ENCODE measurements around the gene SHISAL1.

Gene SHISAL1

GRCh38 chr22:44312766-44313165 lies at the start of gene SHISAL1:
Gene SHISAL1, minus strand, starts transcription at chr22:44312951. Its CDS starts 12,006 bp downstream, at chr22:44300945.
- DNase-seq, result no peak

- no peak for DNase-seq
These were observed 48.8 kb upstream of the SHISAL1 start for GRCh38 chr22:44361391-44362126.

DNA sequence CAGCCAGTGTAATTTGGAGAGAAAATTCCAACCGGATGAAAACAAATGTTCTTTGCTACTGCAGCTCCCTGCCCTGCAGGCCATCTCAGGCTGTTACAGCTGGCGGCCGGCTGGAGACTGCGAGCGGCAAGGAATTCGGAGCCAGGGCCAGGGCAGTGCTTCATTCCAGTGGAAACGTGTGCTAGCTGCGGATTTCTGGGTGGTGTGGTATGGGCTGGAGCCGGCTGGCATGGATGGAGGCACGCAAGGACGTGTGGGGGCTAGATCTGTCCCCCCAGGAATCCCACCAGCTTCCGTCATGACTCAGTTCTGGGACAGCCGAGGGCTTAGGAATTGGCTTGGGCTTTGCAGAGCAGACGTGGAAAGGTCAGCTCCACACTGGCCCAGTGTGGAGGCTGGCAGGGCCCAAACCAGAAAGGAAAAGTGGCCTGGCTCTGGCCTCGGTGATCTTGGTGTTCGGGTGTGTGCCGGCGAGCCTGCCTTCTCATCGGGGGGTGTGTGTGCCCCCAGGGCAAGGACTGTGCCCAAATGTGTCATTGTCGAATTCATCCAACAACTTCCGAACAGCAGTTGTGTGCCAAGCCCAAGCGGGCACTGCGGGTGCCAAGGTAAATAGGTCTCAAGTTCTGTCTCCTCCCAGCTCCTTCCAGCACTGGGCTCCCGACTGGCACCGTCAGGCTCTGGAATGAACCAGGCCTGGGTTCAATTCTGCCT lies 48.1 kb upstream of the SHISAL1 start:
- no peak for DNase-seq

DNA sequence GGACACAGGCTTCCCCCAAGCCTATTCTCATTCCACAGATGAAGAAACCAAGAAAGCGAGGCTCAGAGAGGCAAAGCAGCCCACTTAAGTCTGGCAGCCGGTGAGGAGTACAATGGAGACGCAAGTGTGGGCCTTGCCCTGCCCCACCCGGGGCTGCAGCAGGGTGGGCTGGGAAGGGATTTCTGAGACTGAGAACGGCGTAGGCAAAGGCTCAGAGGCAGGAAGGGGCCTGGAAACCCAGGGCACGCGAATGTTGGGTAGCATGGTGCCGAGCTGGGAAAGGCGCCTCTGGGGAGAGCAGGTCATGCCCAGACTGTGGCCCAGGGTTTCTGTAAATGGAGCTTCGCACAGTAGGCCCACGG lies 47.5 kb upstream of the SHISAL1 start:
- DNase-seq, result no peak

DNA sequence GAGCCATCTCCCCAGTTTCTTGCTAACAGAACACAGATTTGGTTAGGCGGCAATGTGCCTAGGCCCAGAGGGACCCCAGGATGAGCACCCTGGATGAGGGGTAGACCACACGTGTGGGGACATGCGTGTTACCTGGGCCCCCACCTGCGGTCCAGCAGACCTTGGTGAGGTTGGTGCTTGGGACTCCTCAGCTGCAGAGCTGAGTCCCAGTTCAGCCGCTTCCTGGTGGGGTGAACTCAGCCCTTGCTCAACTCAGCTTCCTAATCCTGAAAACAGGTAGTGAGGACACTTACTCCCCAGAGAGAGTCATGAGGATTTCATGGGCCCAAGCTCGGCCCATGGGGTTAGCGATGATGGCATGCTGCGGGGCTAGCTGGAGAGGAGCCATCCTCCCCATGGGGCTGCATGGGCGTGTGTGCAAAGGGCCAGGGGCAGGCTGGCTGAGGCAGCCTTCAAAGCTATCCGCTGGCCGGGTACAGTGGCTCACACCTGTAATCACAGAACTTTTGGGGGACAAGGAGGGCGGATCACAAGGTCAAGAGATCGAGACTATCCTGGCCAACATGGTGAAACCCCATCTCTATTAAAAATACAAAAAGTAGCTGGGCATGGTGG lies 46.9 kb upstream of the SHISAL1 start:
- DNase-seq, result no peak

DNA sequence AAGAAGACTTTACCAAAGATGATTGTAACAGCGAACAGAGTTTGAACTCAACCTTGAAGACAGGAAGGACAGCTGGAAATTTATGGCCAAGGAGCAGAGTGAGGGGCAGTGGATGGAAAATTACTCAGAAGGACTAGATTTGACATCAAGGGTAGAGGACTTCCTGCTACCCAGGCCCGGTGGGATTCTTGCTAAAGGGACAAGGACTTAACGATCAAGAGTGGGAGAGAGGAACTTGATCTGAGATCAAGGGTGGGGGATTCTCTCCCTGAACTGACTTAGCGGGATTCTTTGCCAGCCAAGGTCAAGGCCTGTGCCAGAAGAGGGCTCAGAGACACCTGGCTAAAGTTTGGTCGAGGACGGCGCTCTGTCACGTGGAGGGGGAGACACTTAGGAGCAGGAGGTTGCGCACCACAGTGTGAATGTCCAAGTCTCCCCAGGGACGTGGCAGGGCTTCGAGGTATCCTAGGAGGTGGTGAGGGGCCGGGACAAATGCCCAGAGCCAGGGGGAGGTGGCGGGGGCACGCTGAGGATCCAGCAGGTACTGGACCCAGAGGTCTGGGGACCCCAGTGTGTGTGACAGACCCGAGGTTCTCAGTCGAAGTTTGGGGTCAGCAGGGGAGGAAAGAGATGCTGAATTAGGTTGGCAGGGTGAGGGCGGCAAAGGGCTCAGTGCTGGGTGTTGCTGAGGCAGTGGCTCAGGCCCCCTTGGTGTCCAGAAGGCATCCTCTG lies 46.1 kb upstream of the SHISAL1 start:
- no peak for DNase-seq

GRCh38 chr22:44357966-44358465 lies 45.3 kb upstream of the SHISAL1 start:
- no peak for DNase-seq

DNA sequence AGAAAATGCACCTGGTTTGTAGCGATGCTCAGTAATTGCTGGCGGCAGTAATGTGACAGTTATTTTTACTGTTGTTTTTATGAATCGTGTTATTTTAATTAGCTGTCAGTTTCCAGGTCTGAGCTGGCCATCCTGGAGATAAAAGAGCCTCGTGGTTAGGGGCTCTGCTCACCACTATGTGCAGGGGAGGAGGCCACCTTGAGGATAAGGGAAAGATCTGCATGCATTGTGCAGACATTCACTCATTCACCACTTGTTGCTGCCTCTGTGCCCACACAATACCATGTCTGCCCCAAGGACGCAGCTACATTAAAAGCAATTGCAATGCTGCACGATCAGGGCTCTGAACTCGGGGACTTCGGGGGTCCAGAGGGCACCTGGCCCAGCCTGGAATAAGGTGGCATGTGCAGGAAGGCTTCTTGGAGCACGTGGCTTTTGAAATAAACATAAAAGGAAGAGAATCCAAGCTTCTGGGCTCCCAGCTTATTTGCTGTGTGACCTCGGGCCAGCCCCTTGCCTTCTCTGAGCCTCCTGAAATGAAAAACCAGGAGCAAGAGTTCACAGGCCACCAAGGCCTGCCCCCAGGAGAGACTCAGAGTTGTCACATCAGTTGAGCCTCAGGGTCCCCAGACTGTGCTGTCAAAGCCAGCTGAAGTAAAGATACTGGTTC lies 44.7 kb upstream of the SHISAL1 start:
- no peak for DNase-seq

GRCh38 chr22:44355716-44356070 lies 42.9 kb upstream of the SHISAL1 start:
- DNase-seq, result no peak

DNA sequence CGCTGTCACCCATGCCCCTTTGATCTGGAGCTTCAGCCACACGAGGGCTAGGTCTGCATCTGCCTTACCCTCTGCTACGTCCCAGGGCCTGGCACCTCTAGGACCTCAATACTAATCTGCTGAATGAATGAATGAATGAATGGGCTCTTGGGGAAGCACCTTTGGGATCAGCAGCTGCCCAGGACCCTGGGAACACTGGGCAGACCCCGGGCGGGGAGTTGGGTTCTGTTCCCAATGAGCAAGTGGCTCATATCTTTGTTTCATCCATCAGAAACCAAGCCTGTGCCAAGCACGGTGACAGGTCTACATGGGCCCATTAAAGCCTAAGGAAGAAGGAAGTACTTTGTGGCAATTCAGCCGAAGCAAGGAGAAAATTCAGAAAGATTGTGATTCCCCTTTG lies 41.5 kb upstream of the SHISAL1 start:
- DNase-seq, result no peak

GRCh38 chr22:44353041-44353440 lies 40.3 kb upstream of the SHISAL1 start:
- no peak for DNase-seq

DNA sequence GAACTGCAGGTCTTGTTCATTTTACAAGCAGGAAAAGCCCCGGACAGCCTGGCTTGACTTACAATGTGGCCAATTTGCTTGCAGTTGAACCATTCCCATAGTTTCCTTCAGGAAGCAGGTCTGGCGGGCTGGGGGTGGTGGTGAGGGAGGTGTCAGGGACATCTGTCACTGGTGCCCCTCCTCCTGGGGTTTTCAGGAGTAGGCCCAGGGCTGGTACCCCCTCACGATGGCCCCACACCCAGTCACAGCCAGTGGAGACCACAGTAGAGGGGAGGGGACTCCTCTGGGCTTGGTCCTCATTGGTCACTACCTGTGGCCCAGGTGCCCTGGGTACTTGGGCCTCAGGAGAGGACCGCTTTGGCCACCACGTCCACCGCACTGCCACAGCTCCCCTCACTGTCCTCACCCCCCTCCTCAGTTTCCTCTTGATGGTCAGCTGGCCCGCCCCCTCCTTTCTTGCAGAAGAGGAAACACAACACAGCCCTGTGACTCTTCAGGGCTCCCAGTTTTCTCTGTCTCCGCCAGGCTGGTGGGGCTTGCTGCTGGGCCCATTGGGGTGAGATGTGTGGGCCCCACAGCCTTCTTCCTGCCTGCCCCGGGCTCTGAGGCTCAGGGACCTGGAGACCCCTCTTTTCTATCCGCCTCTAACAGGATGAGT lies 39.8 kb upstream of the SHISAL1 start:
- DNase-seq, result no peak

- no peak for DNase-seq
These were observed 39.1 kb upstream of the SHISAL1 start for GRCh38 chr22:44351685-44352377.

GRCh38 chr22:44351037-44351436 lies 38.3 kb upstream of the SHISAL1 start:
- no peak for DNase-seq

DNA sequence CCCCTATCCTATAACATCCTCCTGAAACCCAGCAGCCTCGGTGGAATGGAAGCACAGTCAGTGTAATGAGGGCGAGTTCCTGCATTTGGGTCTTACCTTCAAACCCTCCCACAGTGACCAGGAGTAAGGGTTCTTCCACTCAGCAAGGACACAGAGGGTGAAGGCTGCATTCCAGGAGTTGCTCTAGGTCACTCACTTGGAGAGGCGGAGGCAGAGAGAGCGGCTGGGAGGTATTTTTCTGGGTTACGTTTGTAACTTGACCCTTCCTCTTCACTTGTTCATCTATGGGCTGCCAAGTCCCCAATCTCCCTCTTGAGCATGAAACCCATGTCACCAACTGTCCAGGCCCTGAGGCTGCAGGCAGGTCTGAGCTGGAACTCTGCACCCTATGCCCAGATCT lies 36.8 kb upstream of the SHISAL1 start:
- no peak for DNase-seq

GRCh38 chr22:44348971-44349560 lies 36.3 kb upstream of the SHISAL1 start:
- no peak for DNase-seq

DNA sequence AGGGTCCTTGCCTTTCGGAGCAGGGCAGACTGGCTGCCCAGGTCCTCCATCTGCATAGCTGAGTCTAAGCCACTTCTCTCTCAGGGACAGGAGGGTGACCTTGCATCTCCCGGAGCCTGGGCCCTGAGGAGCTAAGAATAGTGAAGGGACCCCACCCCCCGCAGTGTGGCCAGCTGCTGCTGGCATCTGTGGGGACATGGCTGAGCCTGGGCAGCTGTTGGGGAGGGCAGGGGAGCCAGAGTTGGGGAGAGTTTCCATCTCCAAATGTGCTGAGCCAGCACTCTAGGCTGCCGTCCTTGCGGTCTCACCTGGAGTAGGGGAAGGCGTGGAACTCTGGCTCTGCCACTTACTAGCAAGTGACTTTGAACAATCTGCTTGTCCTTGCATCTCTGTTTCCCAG lies 34.8 kb upstream of the SHISAL1 start:
- no peak for DNase-seq

DNA sequence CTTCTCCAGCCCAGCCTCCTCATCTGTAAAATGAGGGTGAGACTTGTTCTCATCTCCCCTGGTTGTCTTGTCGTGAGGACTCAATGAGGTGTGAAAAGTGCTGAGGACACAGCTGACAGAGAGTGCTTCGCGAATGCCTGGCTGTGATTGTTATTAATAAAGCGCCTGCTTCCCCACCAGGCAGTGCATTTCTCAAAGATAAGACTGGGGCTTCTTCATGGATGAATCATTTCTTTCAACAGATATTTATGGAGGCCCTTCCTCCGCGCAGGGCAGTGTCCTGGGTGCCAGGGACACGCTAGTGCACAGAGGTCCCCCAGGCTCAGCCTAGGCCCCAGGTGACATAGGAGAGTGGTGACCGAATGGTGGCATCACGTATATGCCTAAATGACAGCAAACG lies 34.3 kb upstream of the SHISAL1 start:
- no peak for DNase-seq

DNA sequence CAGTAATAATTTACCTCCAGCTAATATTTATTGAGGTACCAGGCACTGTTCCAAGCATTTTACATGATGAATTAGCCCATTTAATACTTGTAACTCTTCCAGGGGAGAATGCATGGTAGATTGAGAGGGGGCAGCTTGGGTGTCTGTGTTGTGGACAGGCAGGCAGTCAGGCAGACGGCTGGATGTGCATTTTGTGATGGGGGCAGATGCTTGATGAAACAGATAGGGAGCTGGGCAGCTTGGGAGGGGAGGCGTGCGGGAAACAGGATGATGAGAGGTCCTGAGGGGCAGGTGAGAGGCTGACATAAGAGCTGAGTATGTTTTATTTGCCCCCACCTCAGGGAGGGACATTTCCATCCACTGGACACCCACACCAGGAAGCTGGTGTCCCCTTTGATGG lies 33.1 kb upstream of the SHISAL1 start:
- DNase-seq, result no peak

GRCh38 chr22:44344407-44344806 lies 31.7 kb upstream of the SHISAL1 start:
- peak in 1 of 2 experiments; percentile 39 for DNase-seq

DNA sequence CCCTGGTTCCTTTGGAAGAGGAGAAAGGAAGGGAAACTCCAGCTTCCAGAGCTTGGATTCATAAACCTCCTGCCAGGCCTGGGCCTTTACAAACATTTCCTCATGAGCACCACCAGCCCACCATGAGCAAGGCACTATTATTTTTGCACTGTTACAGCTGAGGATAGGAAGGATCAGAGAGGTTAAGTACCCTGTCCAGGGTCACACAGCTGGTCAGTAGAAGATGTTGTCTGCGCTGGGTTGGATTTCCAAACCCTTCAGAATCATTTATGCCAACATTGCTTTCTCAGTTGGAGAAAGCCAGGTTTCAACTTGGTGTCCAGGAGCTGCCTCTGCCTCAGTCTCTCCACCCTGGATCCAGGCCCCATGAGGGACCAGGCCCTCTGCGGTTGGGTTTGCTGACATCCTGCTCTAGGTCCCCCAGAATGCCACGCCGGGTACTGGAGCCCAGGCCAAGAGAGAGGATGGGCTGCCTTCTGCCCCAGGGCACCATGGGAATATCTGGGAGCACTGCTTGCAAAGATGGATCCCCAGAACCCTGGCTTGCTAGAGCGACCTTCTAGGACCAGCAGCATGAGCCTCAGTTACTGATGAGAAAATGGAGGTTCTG lies 29.7 kb upstream of the SHISAL1 start:
- no peak for DNase-seq
